ENCODE results near the gene LMBR1.
"Not testable (repeated sequence)": the region's sequence is repeated elsewhere in the genome, so short reads cannot be mapped to it uniquely, and the experiment has no call there.

LMBR1 gene

GRCh38 chr7:156703209-156703608 is 189.8 kb downstream of the LMBR1 start:
- Histone ChIP-seq H3K27ac (replicated peaks; ENCODE audit: low read length) (no peak overlapping the region), H2BK15ac (ENCODE audit: low read length) (no peak overlapping the region), H3K4me2 (ENCODE audit: insufficient read depth, low read length, poor library complexity, severe bottlenecking) (no peak overlapping the region), H4K91ac (ENCODE audit: low read depth, low read length, poor library complexity) (no peak overlapping the region), H3K36me3 (replicated peaks in 1 of 2; ENCODE audit: control insufficient read depth in 2 of 2, insufficient read depth in 2 of 2, low read length in 2 of 2) (peaks cover 0 to 2% of the 10 kb centered on the region in 2 donors), H3K4ac (ENCODE audit: low read length) (no peak overlapping the region), H3K27me3 (ENCODE audit: control insufficient read depth in 3 of 3, insufficient read depth in 3 of 3, low read depth in 1 of 3, low read length in 3 of 3) (no peaks in the 10 kb centered on the region), H3K18ac (ENCODE audit: low read length) (no peak overlapping the region), H2AK5ac (ENCODE audit: low read depth, low read length) (peak overlapping the region; percentile 37), H3K9ac (ENCODE audit: low read depth, low read length, poor library complexity) (no peak overlapping the region), H3K4me1 (ENCODE audit: control insufficient read depth in 2 of 2, insufficient read depth in 1 of 2, low read depth in 1 of 2, low read length in 2 of 2) (no peaks in the 10 kb centered on the region), H2BK120ac (ENCODE audit: low read depth, low read length) (peak overlapping the region; percentile 3), H3K9me3 (replicated peaks in 1 of 2; ENCODE audit: control insufficient read depth in 2 of 2, insufficient read depth in 1 of 2, low read depth in 1 of 2, low read length in 2 of 2) (peaks cover 3 to 12% of the 10 kb centered on the region in 2 donors), H4K8ac (ENCODE audit: low read depth, low read length) (peak overlapping the region; percentile 86), H3K14ac (ENCODE audit: low read length) (no peak overlapping the region), H2BK5ac (ENCODE audit: low read length) (peak overlapping the region; percentile 77), H3K4me3 (ENCODE audit: low read length in 2 of 2) (no peak overlapping the region), H2BK12ac (ENCODE audit: low read length) (no peak overlapping the region), H3K23ac (ENCODE audit: low read depth, low read length, poor library complexity) (peak overlapping the region; percentile 55), H2AFZ (ENCODE audit: low read length) (no peak overlapping the region), H3K79me1 (ENCODE audit: low read depth, low read length) (no peaks in the 10 kb centered on the region)
- WGBS, 2 donors (ENCODE audit: extremely low coverage in 2 of 2, insufficient read length in 2 of 2, insufficient replicate concordance in 1 of 2): no CpG with 5 or more reads among the region's 4 CpGs
- no peak for DNase-seq (ENCODE audit: low spot score)

- Histone ChIP-seq H2BK120ac (ENCODE audit: low read depth, low read length) (no peak overlapping the region), H3K79me1 (ENCODE audit: low read depth, low read length) (no peaks in the 10 kb centered on the region), H3K27ac (replicated peaks; ENCODE audit: low read length) (no peak overlapping the region), H3K23ac (ENCODE audit: low read depth, low read length, poor library complexity) (no peak overlapping the region), H2AK5ac (ENCODE audit: low read depth, low read length) (no peak overlapping the region), H4K8ac (ENCODE audit: low read depth, low read length) (no peak overlapping the region), H3K4me1 (ENCODE audit: control insufficient read depth in 2 of 2, insufficient read depth in 1 of 2, low read depth in 1 of 2, low read length in 2 of 2) (no peaks in the 10 kb centered on the region), H3K9ac (ENCODE audit: low read depth, low read length, poor library complexity) (no peak overlapping the region), H3K9me3 (replicated peaks in 1 of 2; ENCODE audit: control insufficient read depth in 2 of 2, insufficient read depth in 1 of 2, low read depth in 1 of 2, low read length in 2 of 2) (peaks cover 1 to 16% of the 10 kb centered on the region in 2 donors), H3K4ac (ENCODE audit: low read length) (no peak overlapping the region), H3K36me3 (replicated peaks in 1 of 2; ENCODE audit: control insufficient read depth in 2 of 2, insufficient read depth in 2 of 2, low read length in 2 of 2) (peaks cover 0 to 2% of the 10 kb centered on the region in 2 donors), H3K4me2 (ENCODE audit: insufficient read depth, low read length, poor library complexity, severe bottlenecking) (no peak overlapping the region), H3K27me3 (ENCODE audit: control insufficient read depth in 3 of 3, insufficient read depth in 3 of 3, low read depth in 1 of 3, low read length in 3 of 3) (no peaks in the 10 kb centered on the region), H4K91ac (ENCODE audit: low read depth, low read length, poor library complexity) (no peak overlapping the region), H3K4me3 (ENCODE audit: low read length in 2 of 2) (no peak overlapping the region), H2BK5ac (ENCODE audit: low read length) (no peak overlapping the region), H2AFZ (ENCODE audit: low read length) (no peak overlapping the region), H3K18ac (ENCODE audit: low read length) (no peak overlapping the region), H2BK15ac (ENCODE audit: low read length) (no peak overlapping the region), H3K14ac (ENCODE audit: low read length) (no peak overlapping the region), H2BK12ac (ENCODE audit: low read length) (no peak overlapping the region)
- DNase-seq (ENCODE audit: low spot score): no peak
Observed at GRCh38 chr7:156702399-156702798, 190.6 kb downstream of the LMBR1 start.

GRCh38 chr7:156701787-156702186 is 191.2 kb downstream of the LMBR1 start:
- WGBS, 2 donors (ENCODE audit: extremely low coverage in 2 of 2, insufficient read length in 2 of 2, insufficient replicate concordance in 1 of 2): no CpG with 5 or more reads among the region's 1 CpG
- H2BK120ac ChIP-seq (ENCODE audit: low read depth, low read length); H3K4me3 ChIP-seq (ENCODE audit: low read length in 2 of 2); H3K36me3 ChIP-seq (replicated peaks in 1 of 2; ENCODE audit: control insufficient read depth in 2 of 2, insufficient read depth in 2 of 2, low read length in 2 of 2); H3K9ac ChIP-seq (ENCODE audit: low read depth, low read length, poor library complexity); H3K18ac ChIP-seq (ENCODE audit: low read length); H3K4me1 ChIP-seq (ENCODE audit: control insufficient read depth in 2 of 2, insufficient read depth in 1 of 2, low read depth in 1 of 2, low read length in 2 of 2); H4K8ac ChIP-seq (ENCODE audit: low read depth, low read length); H2BK15ac ChIP-seq (ENCODE audit: low read length); DNase-seq (ENCODE audit: low spot score); H2AK5ac ChIP-seq (ENCODE audit: low read depth, low read length); H3K27ac ChIP-seq (replicated peaks; ENCODE audit: low read length); H3K79me1 ChIP-seq (ENCODE audit: low read depth, low read length); H2BK12ac ChIP-seq (ENCODE audit: low read length); H3K27me3 ChIP-seq (ENCODE audit: control insufficient read depth in 3 of 3, insufficient read depth in 3 of 3, low read depth in 1 of 3, low read length in 3 of 3); H2AFZ ChIP-seq (ENCODE audit: low read length); H2BK5ac ChIP-seq (ENCODE audit: low read length); H4K91ac ChIP-seq (ENCODE audit: low read depth, low read length, poor library complexity); H3K4me2 ChIP-seq (ENCODE audit: insufficient read depth, low read length, poor library complexity, severe bottlenecking); H3K14ac ChIP-seq (ENCODE audit: low read length); H3K23ac ChIP-seq (ENCODE audit: low read depth, low read length, poor library complexity); H3K4ac ChIP-seq (ENCODE audit: low read length): not testable (repeated sequence)
- H3K9me3 ChIP-seq (replicated peaks in 1 of 2; ENCODE audit: control insufficient read depth in 2 of 2, insufficient read depth in 1 of 2, low read depth in 1 of 2, low read length in 2 of 2): peaks cover 1 to 17% of the 10 kb centered on the region in 2 donors

- not testable (repeated sequence) for H4K8ac ChIP-seq (ENCODE audit: low read depth, low read length); H3K9ac ChIP-seq (ENCODE audit: low read depth, low read length, poor library complexity); H3K4me3 ChIP-seq (ENCODE audit: low read length in 2 of 2); H3K27ac ChIP-seq (replicated peaks; ENCODE audit: low read length); H3K27me3 ChIP-seq (ENCODE audit: control insufficient read depth in 3 of 3, insufficient read depth in 3 of 3, low read depth in 1 of 3, low read length in 3 of 3); H3K79me1 ChIP-seq (ENCODE audit: low read depth, low read length); H3K14ac ChIP-seq (ENCODE audit: low read length); H3K4ac ChIP-seq (ENCODE audit: low read length); H4K91ac ChIP-seq (ENCODE audit: low read depth, low read length, poor library complexity); H2BK12ac ChIP-seq (ENCODE audit: low read length); H2AFZ ChIP-seq (ENCODE audit: low read length); H2BK5ac ChIP-seq (ENCODE audit: low read length); H2AK5ac ChIP-seq (ENCODE audit: low read depth, low read length); H3K4me2 ChIP-seq (ENCODE audit: insufficient read depth, low read length, poor library complexity, severe bottlenecking); DNase-seq (ENCODE audit: low spot score); H3K18ac ChIP-seq (ENCODE audit: low read length); H3K4me1 ChIP-seq (ENCODE audit: control insufficient read depth in 2 of 2, insufficient read depth in 1 of 2, low read depth in 1 of 2, low read length in 2 of 2); H3K23ac ChIP-seq (ENCODE audit: low read depth, low read length, poor library complexity); H3K36me3 ChIP-seq (replicated peaks in 1 of 2; ENCODE audit: control insufficient read depth in 2 of 2, insufficient read depth in 2 of 2, low read length in 2 of 2); H2BK15ac ChIP-seq (ENCODE audit: low read length); H2BK120ac ChIP-seq (ENCODE audit: low read depth, low read length)
- WGBS, 2 donors (ENCODE audit: extremely low coverage in 2 of 2, insufficient read length in 2 of 2, insufficient replicate concordance in 1 of 2): no CpG with 5 or more reads among the region's 4 CpGs
- peaks cover 1 to 17% of the 10 kb centered on the region in 2 donors for H3K9me3 ChIP-seq (replicated peaks in 1 of 2; ENCODE audit: control insufficient read depth in 2 of 2, insufficient read depth in 1 of 2, low read depth in 1 of 2, low read length in 2 of 2)
Observed at GRCh38 chr7:156698512-156698911, 194.5 kb downstream of the LMBR1 start.

Data from neuronal stem cell (in vitro differentiated cells).